HFFc6 (cell line): ENCODE results near the gene PEPD. TPM values are rescaled to one million over a fixed set of nuclear protein-coding genes. Genes with fewer than 3 reads are reported as not detected.

Experiments used
- DNase-seq: peaks from one replicate; pipeline ENCODE4 v3.0.0-alpha.2; 2018
- H3K27ac Mint-ChIP-seq: 2 replicates; pipeline ENCODE4 v1.8.0; 2020; ENCODE audit warnings: mild to moderate bottlenecking, mixed read lengths
- H3K27me3 Mint-ChIP-seq: 2 replicates; pipeline ENCODE4 v1.8.0; 2021; ENCODE audit warnings: mild to moderate bottlenecking, moderate library complexity, mixed read lengths; ENCODE audit not compliant: insufficient read depth
- H3K36me3 Mint-ChIP-seq: 2 replicates; pipeline ENCODE4 v1.8.0; 2021; ENCODE audit warnings: low read depth, mixed read lengths
- H3K4me1 Mint-ChIP-seq: 2 replicates; pipeline ENCODE4 v1.8.0; 2020; ENCODE audit warnings: low read depth, mixed read lengths
- H3K4me3 Mint-ChIP-seq: 2 replicates; pipeline ENCODE4 v1.8.0; 2020; ENCODE audit warnings: mild to moderate bottlenecking, moderate library complexity, mixed read lengths
- H3K9me3 Mint-ChIP-seq: 2 replicates; pipeline ENCODE4 v1.8.0; 2020; ENCODE audit warnings: mild to moderate bottlenecking, mixed read lengths
- total RNA-seq, 6 experiments: library from RNA; stranded (reverse); fragmentation: NEBNext Ultra II Directional; extraction: Animal tissue kit (Norgen Biotek cat#: 25700); gene quantifications; 2 replicates in 1 of 6; 3 replicates in 5 of 6; pipeline ENCODE4 v1.2.3, GENCODE V29; 2021
- TF ChIP-seq, protein P1 (sequence below): fragments of 200-600 bp; sonication (generic); IDR thresholded peaks from 2 replicates; pipeline ENCODE4 v1.5.0; 2021; ENCODE audit warnings: antibody characterized with exemption, mild to moderate bottlenecking

PEPD gene
- total RNA-seq, 6 experiments from 2014 or later, result 57.0 to 76.9 (median 67.6) TPM

DNA sequence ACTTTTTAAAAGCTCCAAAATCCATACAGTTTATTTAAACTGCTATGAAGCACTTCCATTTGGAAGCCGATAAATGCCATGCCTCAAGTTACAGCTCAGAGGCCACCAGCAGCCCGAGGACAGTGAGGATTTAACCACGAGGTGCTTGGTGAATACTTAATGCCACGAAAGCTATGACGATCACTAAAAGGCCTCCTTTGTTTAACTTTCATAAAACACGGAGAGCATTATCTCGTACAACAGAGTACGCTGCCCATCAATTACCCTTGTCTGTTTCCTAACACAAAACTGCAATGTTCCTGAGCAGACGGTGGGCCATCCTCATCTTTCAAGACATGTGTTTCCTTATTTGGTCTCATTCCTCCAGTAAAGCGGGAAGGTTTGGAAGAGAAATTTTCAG is 58.4 kb downstream of the PEPD start:
- no peaks in the 10 kb centered on the region; the same call in 1 of the 2 replicates for H3K36me3 Mint-ChIP-seq

DNA sequence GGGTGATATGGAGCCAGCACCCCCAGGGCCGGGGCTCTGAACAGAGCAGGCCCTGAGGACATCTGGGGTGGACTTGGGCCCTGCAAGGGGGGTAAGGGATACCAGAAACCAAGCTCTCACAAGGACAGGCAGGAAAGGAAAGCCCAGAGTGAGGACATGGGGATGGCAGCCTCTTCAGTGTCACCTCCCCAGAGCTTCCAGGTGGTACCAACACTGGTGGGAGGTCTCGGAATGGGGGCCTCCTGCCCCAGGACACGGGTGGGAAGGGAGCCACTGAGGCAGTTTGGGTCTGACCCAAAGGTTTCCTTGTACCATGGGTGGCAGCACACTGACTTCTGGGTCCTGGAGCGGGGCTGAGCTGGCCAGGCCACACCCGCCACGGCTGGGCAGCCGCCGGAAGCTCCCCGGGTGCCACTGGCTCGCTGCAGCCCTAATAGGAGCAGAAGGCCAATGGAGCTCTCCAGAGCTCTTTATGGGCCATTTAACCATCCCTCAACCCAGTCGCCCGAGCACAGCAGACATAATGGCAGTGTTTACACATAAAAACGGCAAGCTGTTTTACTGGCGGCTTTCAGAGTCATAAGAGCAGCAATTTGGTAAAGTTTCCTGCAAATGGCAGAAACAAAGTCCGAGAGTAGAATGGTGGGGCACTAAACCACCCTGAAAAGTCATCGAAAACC is 59.3 kb downstream of the PEPD start:
- Mint-ChIP-seq H3K4me3 (no peak overlapping the region), H3K27ac (no peak overlapping the region), H3K27me3 (no peaks in the 10 kb centered on the region; the same call in 1 of the 2 replicates), H3K4me1 (peaks cover 11% of the 10 kb centered on the region), H3K36me3 (no peaks in the 10 kb centered on the region; the same call in 1 of the 2 replicates), H3K9me3 (no peaks in the 10 kb centered on the region)
- no peak for DNase-seq
- TF ChIP-seq, protein P1, sequence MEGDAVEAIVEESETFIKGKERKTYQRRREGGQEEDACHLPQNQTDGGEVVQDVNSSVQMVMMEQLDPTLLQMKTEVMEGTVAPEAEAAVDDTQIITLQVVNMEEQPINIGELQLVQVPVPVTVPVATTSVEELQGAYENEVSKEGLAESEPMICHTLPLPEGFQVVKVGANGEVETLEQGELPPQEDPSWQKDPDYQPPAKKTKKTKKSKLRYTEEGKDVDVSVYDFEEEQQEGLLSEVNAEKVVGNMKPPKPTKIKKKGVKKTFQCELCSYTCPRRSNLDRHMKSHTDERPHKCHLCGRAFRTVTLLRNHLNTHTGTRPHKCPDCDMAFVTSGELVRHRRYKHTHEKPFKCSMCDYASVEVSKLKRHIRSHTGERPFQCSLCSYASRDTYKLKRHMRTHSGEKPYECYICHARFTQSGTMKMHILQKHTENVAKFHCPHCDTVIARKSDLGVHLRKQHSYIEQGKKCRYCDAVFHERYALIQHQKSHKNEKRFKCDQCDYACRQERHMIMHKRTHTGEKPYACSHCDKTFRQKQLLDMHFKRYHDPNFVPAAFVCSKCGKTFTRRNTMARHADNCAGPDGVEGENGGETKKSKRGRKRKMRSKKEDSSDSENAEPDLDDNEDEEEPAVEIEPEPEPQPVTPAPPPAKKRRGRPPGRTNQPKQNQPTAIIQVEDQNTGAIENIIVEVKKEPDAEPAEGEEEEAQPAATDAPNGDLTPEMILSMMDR, result no peak

More for the DNA sequence above, 58.4 kb downstream of the PEPD start:
- Mint-ChIP-seq H3K9me3 (no peaks in the 10 kb centered on the region), H3K4me3 (no peak overlapping the region), H3K4me1 (peaks cover 15% of the 10 kb centered on the region), H3K27ac (no peak overlapping the region), H3K27me3 (no peaks in the 10 kb centered on the region; the same call in 1 of the 2 replicates)
- TF ChIP-seq, protein P1, result no peak
- DNase-seq, result no peak

DNA sequence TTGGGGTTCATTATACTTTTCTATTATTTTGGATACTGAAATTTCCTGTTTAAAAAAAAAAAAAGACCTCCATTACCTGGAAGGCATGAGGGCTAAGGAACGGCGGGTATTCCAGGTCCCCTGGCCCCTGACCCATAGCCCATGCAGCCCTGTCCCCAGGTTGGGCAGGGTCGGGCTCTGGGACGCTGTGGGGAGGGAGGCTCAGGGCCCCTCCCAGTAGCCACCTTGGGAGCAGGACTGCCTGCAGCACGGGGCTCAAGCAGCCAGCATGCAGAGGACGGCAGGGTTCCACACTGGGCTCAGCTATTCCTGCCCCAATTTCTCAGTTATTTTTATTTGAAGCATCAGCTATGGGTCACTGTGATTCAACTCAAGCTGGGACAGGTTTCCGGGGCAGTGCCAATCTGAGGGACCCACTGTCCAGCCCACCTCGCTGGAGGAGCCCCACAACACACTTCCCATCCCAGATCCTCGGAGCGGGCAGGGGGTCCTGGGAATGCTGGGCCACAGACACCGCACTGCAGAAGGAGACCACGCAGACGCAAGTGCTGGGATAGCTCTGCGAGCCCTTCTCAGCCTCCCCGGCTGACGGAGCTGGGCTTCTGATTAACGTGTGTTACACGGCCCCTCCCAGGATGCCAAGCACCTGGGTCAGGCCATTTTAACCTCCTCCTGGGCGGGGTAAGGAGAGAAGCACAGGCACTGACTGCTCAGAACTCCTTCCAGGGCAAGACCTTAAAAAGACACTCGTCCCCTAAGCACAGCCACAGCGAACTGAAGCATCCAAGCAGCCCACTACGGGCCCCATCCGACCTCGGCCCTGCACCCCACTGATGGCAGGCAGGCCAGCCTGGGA is 60.1 kb downstream of the PEPD start:
- H3K4me1 Mint-ChIP-seq, result peaks cover 8% of the 10 kb centered on the region
- H3K27ac Mint-ChIP-seq, result no peak overlapping the region
- H3K27me3 Mint-ChIP-seq, result no peaks in the 10 kb centered on the region; the same call in 1 of the 2 replicates
- H3K4me3 Mint-ChIP-seq, result no peak overlapping the region
- no peak for DNase-seq
- TF ChIP-seq, protein P1, result no peak
- H3K36me3 Mint-ChIP-seq, result no peaks in the 10 kb centered on the region; the same call in 1 of the 2 replicates
- H3K9me3 Mint-ChIP-seq, result no peaks in the 10 kb centered on the region

DNA sequence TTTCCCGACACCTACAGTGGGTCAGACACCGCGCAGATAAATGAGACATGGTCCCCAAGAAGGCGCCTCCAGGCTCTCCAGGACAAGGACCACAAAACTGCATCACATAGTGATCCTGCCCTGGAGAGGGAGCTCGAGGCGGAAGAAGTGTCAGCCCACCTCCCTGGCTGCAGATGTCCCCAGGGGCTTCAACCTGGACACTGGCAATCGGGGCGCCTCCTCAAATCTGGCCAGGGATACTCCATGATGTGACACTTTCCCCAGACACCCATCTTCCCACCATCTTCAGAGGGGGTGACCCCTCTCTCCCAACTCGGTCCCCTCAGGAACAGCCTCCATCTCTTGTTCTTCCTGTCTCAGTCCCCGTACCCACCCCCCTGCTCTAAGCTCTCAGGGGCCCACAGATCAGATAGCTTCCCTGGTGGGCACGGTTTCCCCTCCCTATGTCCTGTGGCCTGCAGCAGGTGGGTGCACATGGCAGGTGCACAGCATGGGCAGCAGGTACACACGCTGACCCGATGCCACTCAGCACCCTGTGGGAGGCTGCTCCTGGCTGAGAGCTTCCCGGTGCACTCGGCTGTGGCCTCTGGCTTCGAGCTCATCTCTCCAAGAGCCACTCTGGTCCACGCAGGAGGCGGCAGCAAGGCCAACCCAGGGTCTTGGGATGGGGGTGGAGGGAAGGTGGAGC is 61.2 kb downstream of the PEPD start:
- H3K27ac Mint-ChIP-seq, result no peak overlapping the region
- no peaks in the 10 kb centered on the region for H3K4me1 Mint-ChIP-seq
- no peak for DNase-seq
- H3K36me3 Mint-ChIP-seq, result no peaks in the 10 kb centered on the region; the same call in 1 of the 2 replicates
- no peaks in the 10 kb centered on the region for H3K9me3 Mint-ChIP-seq
- H3K27me3 Mint-ChIP-seq, result no peaks in the 10 kb centered on the region; the same call in 1 of the 2 replicates
- TF ChIP-seq, protein P1, result no peak
- no peak overlapping the region for H3K4me3 Mint-ChIP-seq

DNA sequence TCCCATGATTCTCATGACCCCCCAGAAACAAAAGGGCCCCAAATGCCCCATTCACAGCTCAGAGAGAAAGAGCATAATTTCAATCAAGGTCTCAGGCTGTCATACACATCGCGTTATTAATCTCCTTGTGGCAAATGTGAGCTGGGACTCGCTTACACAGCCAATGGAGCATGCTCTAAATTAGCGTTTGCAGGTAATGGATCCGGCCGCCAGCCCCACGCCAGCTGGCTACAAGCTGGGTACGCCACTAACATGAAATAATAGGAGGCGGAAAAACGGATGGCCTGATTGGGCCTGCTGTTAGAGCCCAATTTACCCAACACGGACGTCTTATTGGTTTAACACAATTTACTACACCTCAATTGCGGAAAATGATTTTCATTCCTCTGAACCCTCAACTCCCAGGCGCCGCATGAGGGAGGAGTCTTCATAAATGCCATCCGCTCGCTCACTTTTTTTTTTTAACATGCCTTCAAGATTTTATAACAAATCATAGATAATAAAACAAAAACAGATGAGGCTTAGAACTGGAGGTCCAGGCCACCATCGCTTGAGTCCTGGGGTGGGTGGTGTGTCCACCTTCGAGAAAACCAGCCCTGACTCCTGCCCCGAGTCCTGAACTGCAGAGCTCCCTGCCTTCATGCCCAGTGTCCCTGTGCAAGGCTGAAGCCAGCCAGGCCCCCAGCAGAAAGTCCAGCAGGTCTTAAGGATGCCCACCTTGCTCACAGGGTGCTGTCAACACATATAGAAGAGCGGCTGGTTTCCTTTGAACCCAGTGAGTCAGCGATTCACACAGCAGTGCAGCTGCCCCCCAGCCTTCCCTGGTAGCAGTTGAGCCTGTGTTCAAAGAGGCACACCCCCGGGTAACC is 62.1 kb downstream of the PEPD start:
- Mint-ChIP-seq H3K36me3 (no peaks in the 10 kb centered on the region; the same call in 1 of the 2 replicates), H3K27ac (no peak overlapping the region), H3K9me3 (no peaks in the 10 kb centered on the region), H3K4me3 (no peak overlapping the region), H3K4me1 (no peaks in the 10 kb centered on the region), H3K27me3 (no peaks in the 10 kb centered on the region; the same call in 1 of the 2 replicates)
- TF ChIP-seq, protein P1, result no peak
- no peak for DNase-seq
